Measurements from ENCODE around the gene CCDC171. TPM values are rescaled to one million over a fixed set of nuclear protein-coding genes. Genes with fewer than 3 reads are reported as not detected.

The CCDC171 gene
- total and polyA plus RNA-seq, 2 experiments from 2014 or later: 4.4 to 5.1 TPM

GRCh38 chr9:15714746-15715145 lies 161.9 kb downstream of the CCDC171 start:
- no peaks in the 10 kb centered on the region for H3K27me3 Mint-ChIP-seq (ENCODE audit: insufficient read depth, low read depth, poor library complexity)
- peaks cover 3% of the 10 kb centered on the region; the same call in 1 of the 2 replicates for H3K4me1 ChIP-seq (ENCODE audit: insufficient read depth)
- H3K4me2 ChIP-seq: no peak overlapping the region
- H3K27me3 ChIP-seq (ENCODE audit: insufficient read depth): no peaks in the 10 kb centered on the region
- H3F3A ChIP-seq (replicated peaks; ENCODE audit: low read depth): no peaks in the 10 kb centered on the region
- H3K9me3 Mint-ChIP-seq: no peaks in the 10 kb centered on the region
- H3K36me3 ChIP-seq (ENCODE audit: insufficient read depth): no peaks in the 10 kb centered on the region
- no peaks in the 10 kb centered on the region; the same call in 1 of the 2 replicates for H3K9me2 ChIP-seq (ENCODE audit: insufficient read depth)
- no peaks in the 10 kb centered on the region for H3K36me3 Mint-ChIP-seq (ENCODE audit: low read depth)
- H3K4me1 Mint-ChIP-seq: peaks cover 8% of the 10 kb centered on the region
- no peaks in the 10 kb centered on the region for H4K20me1 ChIP-seq (replicated peaks; ENCODE audit: insufficient read depth)
- H3K4me3 ChIP-seq: no peak overlapping the region
- H2AFZ ChIP-seq: no peak overlapping the region
- no peak for ATAC-seq
- TF ChIP-seq STAT1 (IDR thresholded peaks at IDR 0.05; ENCODE audit: unreplicated experiment): no peak
- TF ChIP-seq NANOG (IDR thresholded peaks at IDR 0.05; ENCODE audit: borderline replicate concordance): no peak
- no peak for TF ChIP-seq JUNB (IDR thresholded peaks at IDR 0.05; ENCODE audit: unreplicated experiment)
- no peak for TF ChIP-seq ZNF462 (CRISPR knock-in tag; IDR thresholded peaks at IDR 0.05)
- TF ChIP-seq EZH2phosphoT487 (IDR thresholded peaks at IDR 0.05; ENCODE audit: unreplicated experiment): no peak
- no peak for TF ChIP-seq ZNF114 (CRISPR knock-in tag; IDR thresholded peaks at IDR 0.05)
- TF ChIP-seq, protein P1, sequence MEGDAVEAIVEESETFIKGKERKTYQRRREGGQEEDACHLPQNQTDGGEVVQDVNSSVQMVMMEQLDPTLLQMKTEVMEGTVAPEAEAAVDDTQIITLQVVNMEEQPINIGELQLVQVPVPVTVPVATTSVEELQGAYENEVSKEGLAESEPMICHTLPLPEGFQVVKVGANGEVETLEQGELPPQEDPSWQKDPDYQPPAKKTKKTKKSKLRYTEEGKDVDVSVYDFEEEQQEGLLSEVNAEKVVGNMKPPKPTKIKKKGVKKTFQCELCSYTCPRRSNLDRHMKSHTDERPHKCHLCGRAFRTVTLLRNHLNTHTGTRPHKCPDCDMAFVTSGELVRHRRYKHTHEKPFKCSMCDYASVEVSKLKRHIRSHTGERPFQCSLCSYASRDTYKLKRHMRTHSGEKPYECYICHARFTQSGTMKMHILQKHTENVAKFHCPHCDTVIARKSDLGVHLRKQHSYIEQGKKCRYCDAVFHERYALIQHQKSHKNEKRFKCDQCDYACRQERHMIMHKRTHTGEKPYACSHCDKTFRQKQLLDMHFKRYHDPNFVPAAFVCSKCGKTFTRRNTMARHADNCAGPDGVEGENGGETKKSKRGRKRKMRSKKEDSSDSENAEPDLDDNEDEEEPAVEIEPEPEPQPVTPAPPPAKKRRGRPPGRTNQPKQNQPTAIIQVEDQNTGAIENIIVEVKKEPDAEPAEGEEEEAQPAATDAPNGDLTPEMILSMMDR (conservative IDR thresholded peaks at IDR 0.05; ENCODE audit: low read depth in 2 of 2): no peak
- no peak for TF ChIP-seq CREB1 (CRISPR knock-in tag; IDR thresholded peaks at IDR 0.05; ENCODE audit: low read depth)
- no peak for TF ChIP-seq ZNF331 (CRISPR knock-in tag; IDR thresholded peaks at IDR 0.05; ENCODE audit: low read depth)
- TF ChIP-seq REST (IDR thresholded peaks at IDR 0.05; ENCODE audit: unreplicated experiment): no peak
- no peak for TF ChIP-seq POLR2AphosphoS5 (IDR thresholded peaks at IDR 0.05; ENCODE audit: low read depth)
- TF ChIP-seq EZH2 (IDR thresholded peaks at IDR 0.05; ENCODE audit: low read depth, unreplicated experiment): no peak
- TF ChIP-seq, protein P2, sequence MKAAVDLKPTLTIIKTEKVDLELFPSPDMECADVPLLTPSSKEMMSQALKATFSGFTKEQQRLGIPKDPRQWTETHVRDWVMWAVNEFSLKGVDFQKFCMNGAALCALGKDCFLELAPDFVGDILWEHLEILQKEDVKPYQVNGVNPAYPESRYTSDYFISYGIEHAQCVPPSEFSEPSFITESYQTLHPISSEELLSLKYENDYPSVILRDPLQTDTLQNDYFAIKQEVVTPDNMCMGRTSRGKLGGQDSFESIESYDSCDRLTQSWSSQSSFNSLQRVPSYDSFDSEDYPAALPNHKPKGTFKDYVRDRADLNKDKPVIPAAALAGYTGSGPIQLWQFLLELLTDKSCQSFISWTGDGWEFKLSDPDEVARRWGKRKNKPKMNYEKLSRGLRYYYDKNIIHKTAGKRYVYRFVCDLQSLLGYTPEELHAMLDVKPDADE (IDR thresholded peaks at IDR 0.05): no peak
- no peaks in the 10 kb centered on the region for H3K79me2 ChIP-seq (replicated peaks; ENCODE audit: insufficient read depth)
- DNase-seq (ENCODE audit: low spot score): no peak
- H3K27ac ChIP-seq (ENCODE audit: low read depth): no peak overlapping the region
- H3K27ac Mint-ChIP-seq: no peak overlapping the region
- no peak overlapping the region for H3K4me3 Mint-ChIP-seq

Data from GM23338 (cell line).